PC-9 (cell line): Measurements from ENCODE around the gene DIP2C. TPM values are rescaled to one million over a fixed set of nuclear protein-coding genes. Genes with fewer than 3 reads are reported as not detected.

Source experiments
- BruUV-seq: library from RNA; stranded (reverse); fragments of 400-500 nt; replicated peaks from 2 replicates; lab custom pipeline; 2021; lab: Mats Ljungman, UMichigan
- CTCF ChIA-PET: fragments of 300-600 bp; sonication (Branson Sonifier 250); formaldehyde crosslinking; loops from one replicate; lab custom pipeline; 2022; ENCODE audit warnings: antibody characterized with exemption; lab: Charles Lee
- POLR2A ChIA-PET: fragments of 300-600 bp; sonication (Branson Sonifier 250); formaldehyde crosslinking; loops from one replicate; lab custom pipeline; 2022; ENCODE audit warnings: antibody characterized with exemption; ENCODE audit not compliant: unreplicated experiment; lab: Charles Lee
- DNase-seq, 2 experiments: peaks; one replicate each; pipeline versions ENCODE4 v3.0.0 to v3.0.0-alpha.2; 2015 to 2022; ENCODE audit warnings: mixed read lengths in 1 of 2
- H2AFZ ChIP-seq: fragments of 200-600 bp; sonication (generic); 2 replicates; pipeline ENCODE4 v1.8.1; 2017; ENCODE audit warnings: antibody characterized with exemption
- H3F3A ChIP-seq: fragments of 200-600 bp; sonication (generic); 2 replicates; pipeline ENCODE4 v1.8.1; 2017; ENCODE audit warnings: antibody characterized with exemption, mild to moderate bottlenecking, low read depth; ENCODE audit not compliant: insufficient read depth
- H3K27ac ChIP-seq: fragments of 200-600 bp; sonication (generic); 2 replicates; pipeline ENCODE4 v1.6.1; 2016; ENCODE audit warnings: mixed run types
- H3K27me3 ChIP-seq: fragments of 200-600 bp; sonication (generic); 2 replicates; pipeline ENCODE4 v1.6.1; 2016; ENCODE audit warnings: low read depth, mixed run types; ENCODE audit not compliant: insufficient read depth
- H3K36me3 ChIP-seq: fragments of 200-600 bp; sonication (generic); 2 replicates; pipeline ENCODE4 v1.6.1; 2016; ENCODE audit warnings: low read depth, mixed run types
- H3K4me1 ChIP-seq: fragments of 200-600 bp; sonication (generic); replicated peaks from 2 replicates; pipeline ENCODE4 v1.6.1; 2016; ENCODE audit warnings: mixed run types; ENCODE audit not compliant: insufficient read depth
- H3K4me2 ChIP-seq: fragments of 200-600 bp; sonication (generic); 2 replicates; pipeline ENCODE4 v1.6.1; 2017; ENCODE audit warnings: mixed run types
- H3K4me3 ChIP-seq: fragments of 200-600 bp; sonication (generic); 2 replicates; pipeline ENCODE4 v1.6.1; 2016; ENCODE audit warnings: mixed run types
- H3K79me2 ChIP-seq: fragments of 200-600 bp; sonication (generic); 2 replicates; pipeline ENCODE4 v1.6.1; 2017; ENCODE audit warnings: low read depth, mixed run types
- H3K9me2 ChIP-seq: fragments of 200-600 bp; sonication (generic); 2 replicates; pipeline ENCODE4 v1.8.1; 2017; ENCODE audit warnings: mild to moderate bottlenecking; ENCODE audit not compliant: insufficient read depth
- H3K9me3 ChIP-seq: fragments of 200-600 bp; sonication (generic); 2 replicates; pipeline ENCODE4 v1.8.1; 2016; ENCODE audit warnings: low read depth; ENCODE audit not compliant: insufficient read depth
- H4K20me1 ChIP-seq: fragments of 200-600 bp; sonication (generic); 2 replicates; pipeline ENCODE4 v1.8.1; 2017; ENCODE audit not compliant: insufficient read depth
- EZH2 ChIP-seq: fragments of 200-600 bp; sonication (generic); IDR thresholded peaks from 2 replicates; pipeline ENCODE4 v1.8.0; 2017; ENCODE audit warnings: antibody characterized with exemption, low read depth
- intact Hi-C: fragments of 100-400 bp; cut with micrococcal nuclease; formaldehyde crosslinking; loops from one replicate; pipeline ENCODE4 v1.10.0; 2022; ENCODE audit not compliant: unreplicated experiment
- total RNA-seq: library from RNA; stranded (reverse); gene quantifications from 2 replicates; pipeline ENCODE4 v1.2.3, GENCODE V29; 2021
- TF ChIP-seq, protein P1 (sequence below): fragments of 200-600 bp; sonication (generic); conservative IDR thresholded peaks from 2 replicates; pipeline ENCODE4 v1.6.1; 2017; ENCODE audit warnings: mixed run types, antibody characterized with exemption, mild to moderate bottlenecking, moderate library complexity

The DIP2C gene
- total RNA-seq, 1 experiment from 2014 or later, result 0.83 TPM

DNA sequence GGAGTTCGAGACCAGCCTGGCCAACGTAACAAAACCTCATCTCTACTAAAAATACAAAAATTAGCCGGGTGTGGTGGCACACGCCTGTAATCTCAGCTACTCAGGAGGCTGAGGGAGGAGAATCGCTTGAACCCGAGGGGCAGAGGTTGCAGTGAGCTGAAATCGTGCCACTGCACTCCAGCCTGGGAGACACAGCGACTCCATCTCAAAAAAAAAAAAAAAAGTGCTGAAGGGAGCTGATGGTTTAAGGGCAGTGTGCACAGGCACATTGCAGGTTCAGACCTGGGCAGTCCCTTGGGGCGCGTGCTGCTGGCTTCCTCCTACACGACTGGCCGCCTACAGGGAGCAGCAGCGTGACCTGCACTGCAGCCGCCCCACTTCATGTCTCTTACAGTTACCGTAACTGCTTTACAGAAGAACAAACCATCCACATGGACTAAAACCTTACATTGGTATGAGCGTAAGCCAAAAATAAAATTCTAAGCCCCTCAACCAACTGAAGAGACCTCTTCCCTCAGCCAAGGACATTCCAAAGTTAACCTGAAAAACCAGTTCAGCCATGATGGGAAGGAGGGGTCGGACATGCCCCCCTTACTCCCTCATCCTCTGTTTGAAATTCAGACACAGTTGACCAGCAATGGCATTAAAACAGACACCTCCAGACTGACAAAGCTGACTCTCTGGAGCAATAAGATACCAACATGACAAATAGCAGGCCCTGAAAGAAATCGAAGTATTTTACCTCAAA is 292.0 kb downstream of the DIP2C start:
- H3K4me2 ChIP-seq, result no peak overlapping the region
- H3K4me3 ChIP-seq, result no peak overlapping the region
- no peak for TF ChIP-seq EZH2
- TF ChIP-seq, protein P1, sequence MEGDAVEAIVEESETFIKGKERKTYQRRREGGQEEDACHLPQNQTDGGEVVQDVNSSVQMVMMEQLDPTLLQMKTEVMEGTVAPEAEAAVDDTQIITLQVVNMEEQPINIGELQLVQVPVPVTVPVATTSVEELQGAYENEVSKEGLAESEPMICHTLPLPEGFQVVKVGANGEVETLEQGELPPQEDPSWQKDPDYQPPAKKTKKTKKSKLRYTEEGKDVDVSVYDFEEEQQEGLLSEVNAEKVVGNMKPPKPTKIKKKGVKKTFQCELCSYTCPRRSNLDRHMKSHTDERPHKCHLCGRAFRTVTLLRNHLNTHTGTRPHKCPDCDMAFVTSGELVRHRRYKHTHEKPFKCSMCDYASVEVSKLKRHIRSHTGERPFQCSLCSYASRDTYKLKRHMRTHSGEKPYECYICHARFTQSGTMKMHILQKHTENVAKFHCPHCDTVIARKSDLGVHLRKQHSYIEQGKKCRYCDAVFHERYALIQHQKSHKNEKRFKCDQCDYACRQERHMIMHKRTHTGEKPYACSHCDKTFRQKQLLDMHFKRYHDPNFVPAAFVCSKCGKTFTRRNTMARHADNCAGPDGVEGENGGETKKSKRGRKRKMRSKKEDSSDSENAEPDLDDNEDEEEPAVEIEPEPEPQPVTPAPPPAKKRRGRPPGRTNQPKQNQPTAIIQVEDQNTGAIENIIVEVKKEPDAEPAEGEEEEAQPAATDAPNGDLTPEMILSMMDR, result no peak
- ChIA-PET POLR2A (interaction anchor here (0.7 kb wide), 1 partner anchor 34 kb away, joined by 7 read pairs; no protein-coding TSS in a partner anchor), CTCF (no interaction called here)
- H2AFZ ChIP-seq, result no peak overlapping the region
- DNase-seq, result no peak
- H3K79me2 ChIP-seq, result no peaks in the 10 kb centered on the region
- BruUV-seq, result no TSS peak
- no peaks in the 10 kb centered on the region for H3K9me3 ChIP-seq
- H3F3A ChIP-seq, result no peaks in the 10 kb centered on the region
- H3K27me3 ChIP-seq, result peaks cover 16% of the 10 kb centered on the region
- no peaks in the 10 kb centered on the region for H3K4me1 ChIP-seq
- no peak overlapping the region for H3K27ac ChIP-seq
- intact Hi-C loops, result no loop called here
- no peaks in the 10 kb centered on the region for H4K20me1 ChIP-seq
- H3K36me3 ChIP-seq, result no peaks in the 10 kb centered on the region
- no peaks in the 10 kb centered on the region for H3K9me2 ChIP-seq

DNA sequence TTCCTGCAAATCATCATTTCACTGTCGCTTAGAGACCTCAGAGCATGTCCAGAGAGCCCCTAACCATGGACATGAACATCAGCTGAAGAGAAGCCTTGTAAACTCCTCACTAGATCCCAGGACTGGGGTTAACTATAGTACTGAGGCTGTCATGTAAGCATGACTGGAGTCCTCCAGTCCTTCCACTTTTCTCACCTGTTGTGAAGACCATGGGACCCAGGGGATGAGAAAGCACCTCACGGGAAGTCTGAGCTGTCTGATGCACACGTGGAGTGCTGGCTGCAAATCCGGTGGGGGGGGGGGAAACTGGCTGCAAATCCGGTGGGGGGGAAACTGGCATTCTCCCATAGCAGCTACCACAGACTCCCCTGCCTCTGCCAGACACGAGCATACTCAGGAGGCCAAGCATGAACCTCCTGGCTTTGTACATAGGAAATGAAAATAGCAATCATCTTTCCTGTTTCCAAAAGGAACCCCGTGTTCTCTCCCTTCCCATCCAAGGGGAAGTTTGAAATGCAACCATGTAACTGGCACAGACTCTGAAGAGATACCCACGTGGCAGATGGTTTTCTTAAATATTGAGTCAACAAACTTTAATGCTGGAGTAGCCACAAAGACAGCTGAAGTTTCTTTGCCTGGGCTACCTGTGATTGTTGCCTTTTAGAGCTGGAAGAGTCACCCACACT is 292.8 kb downstream of the DIP2C start:
- Histone ChIP-seq H3K79me2 (no peaks in the 10 kb centered on the region), H3K27me3 (peaks cover 16% of the 10 kb centered on the region), H3K9me2 (no peaks in the 10 kb centered on the region), H2AFZ (no peak overlapping the region), H3F3A (no peaks in the 10 kb centered on the region), H3K36me3 (no peaks in the 10 kb centered on the region), H3K27ac (no peak overlapping the region), H3K4me3 (no peak overlapping the region), H4K20me1 (no peaks in the 10 kb centered on the region), H3K4me1 (no peaks in the 10 kb centered on the region), H3K4me2 (no peak overlapping the region), H3K9me3 (no peaks in the 10 kb centered on the region)
- TF ChIP-seq EZH2, result no peak
- TF ChIP-seq, protein P1, result no peak
- ChIA-PET CTCF (no interaction called here), POLR2A (no interaction called here)
- no peak for DNase-seq
- no TSS peak for BruUV-seq
- intact Hi-C loops, result no loop called here

DNA sequence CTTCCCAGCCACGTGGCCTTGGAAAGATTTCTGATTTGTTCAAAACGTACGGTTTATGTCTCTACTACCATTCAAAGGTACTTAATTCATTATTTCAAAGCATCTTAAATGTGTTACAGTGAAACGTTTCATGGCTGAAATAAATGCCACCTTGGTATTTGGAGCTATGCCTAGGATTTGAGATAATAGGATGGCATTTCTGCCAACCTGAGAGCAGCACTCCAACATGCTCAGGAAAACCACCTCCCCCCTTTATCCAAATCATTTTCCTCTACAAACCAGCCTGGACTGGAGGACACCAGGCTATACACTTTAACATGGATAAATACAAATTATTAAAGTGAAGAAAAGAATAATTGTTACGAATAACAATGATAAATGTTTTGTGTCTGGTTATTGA is 293.4 kb downstream of the DIP2C start:
- H3K36me3 ChIP-seq, result no peaks in the 10 kb centered on the region
- no peak overlapping the region for H2AFZ ChIP-seq
- H3K4me1 ChIP-seq, result no peaks in the 10 kb centered on the region
- no peaks in the 10 kb centered on the region for H3K79me2 ChIP-seq
- BruUV-seq, result no TSS peak
- no peak overlapping the region for H3K4me3 ChIP-seq
- no peaks in the 10 kb centered on the region for H3K9me3 ChIP-seq
- intact Hi-C loops, result no loop called here
- H3K27me3 ChIP-seq, result peaks cover 19% of the 10 kb centered on the region
- H3K4me2 ChIP-seq, result no peak overlapping the region
- CTCF ChIA-PET, result no interaction called here
- no peak for DNase-seq
- H3K27ac ChIP-seq, result no peak overlapping the region
- no peaks in the 10 kb centered on the region for H3F3A ChIP-seq
- H4K20me1 ChIP-seq, result no peaks in the 10 kb centered on the region
- POLR2A ChIA-PET, result no interaction called here
- H3K9me2 ChIP-seq, result no peaks in the 10 kb centered on the region
- no peak for TF ChIP-seq EZH2
- TF ChIP-seq, protein P1, result no peak
